Heart left ventricle (tissue), 13 donors: Measurements from ENCODE around the gene SERPINA9.

ENCODE experiments used
- CTCF ChIP-seq, 12 donors: fragments of 200-600 bp; sonication (generic) in 4 of 12; IDR thresholded peaks; one replicate each; pipeline versions ENCODE4 v1.5.0 to v1.8.0; 2018 to 2022; ENCODE audit warnings: antibody characterized with exemption in 12 of 12, mild to moderate bottlenecking in 5 of 12
- POLR2A ChIP-seq, 2 donors: fragments of 450-650 bp; IDR thresholded peaks; one replicate each; pipeline ENCODE4 v1.6.1; 2017; ENCODE audit warnings: antibody characterized with exemption in 2 of 2, mild to moderate bottlenecking in 2 of 2, moderate library complexity in 2 of 2
- donor health status: ischemic (EF 13 %, LVEDD 7.1; RV severe dilation, severe dysfunction).
- donor health status: DM: no; HTN: yes; CAD: no.
- donor health status: DM: no; HTN: no; CAD: no.
- donor health status: ischemic (EF 25% LVEDD 6.9; RV normal size, moderate dysfunction).
- donor health status: ischemic (EF 25% LVEDD 5.7; RV mildly dilated, moderate dysfunction).
- donor health status: ischemic (EF 35%, LVEDD 5.7; RV mildly dilated, moderate dysfunction).
- donor health status: nonischemic (EF 11% LVEDD 7.7; RV severe dilation, severe dysfunction).
- donor health status: DM: yes; HTN: yes; CAD: no.
- donor health status: PGD.
- donor health status: ischemic (EF 29% LVEDD 5.4; RV normal size, mild dysfunction).
- donor health status: nonischemic (EF 23%, LVEDD 6.1; RV moderate dilation, normal function).

- TF ChIP-seq CTCF (IDR thresholded peaks at IDR 0.05), result no peak
- TF ChIP-seq POLR2A (IDR thresholded peaks at IDR 0.05), result no peak
Measured at GRCh38 chr14:94464290-94464689, 11.7 kb downstream of the SERPINA9 start.
